Measurements from ENCODE around the gene GSTM5.
"Not testable (repeated sequence)": the region's sequence is repeated elsewhere in the genome, so short reads cannot be mapped to it uniquely, and the experiment has no call there.

The GSTM5 gene

GRCh38 chr1:109687641-109688499 lies 24.2 kb upstream of the GSTM5 start, which contains the start of gene GSTM1:
Gene GSTM1 (plus strand): TSS chr1:109687817. CDS start chr1:109687874, 57 bp downstream.
- H3K27ac ChIP-seq (replicated peaks; ENCODE audit: low read length), result no peak within 1 kb of the TSS
- H2BK120ac ChIP-seq (ENCODE audit: low read depth, low read length), result no peak within 1 kb of the TSS
- peak within 1 kb of the TSS; percentile 91 for H2BK15ac ChIP-seq (ENCODE audit: low read length)
- H2BK5ac ChIP-seq (ENCODE audit: low read length), result no peak within 1 kb of the TSS
- H4K8ac ChIP-seq (ENCODE audit: low read depth, low read length), result peak within 1 kb of the TSS; percentile 70
- H3K18ac ChIP-seq (ENCODE audit: low read length), result peak within 1 kb of the TSS; percentile 98
- H3K4me1 ChIP-seq (ENCODE audit: control insufficient read depth in 2 of 2, insufficient read depth in 1 of 2, low read depth in 1 of 2, low read length in 2 of 2), result peaks cover 0 to 6% of the 10 kb centered on the region in 2 donors
- peak within 1 kb of the TSS; percentile 92 for H3K9ac ChIP-seq (ENCODE audit: low read depth, low read length, poor library complexity)
- H3K4me2 ChIP-seq (ENCODE audit: insufficient read depth, low read length, poor library complexity, severe bottlenecking), result peak within 1 kb of the TSS; percentile 65
- DNase-seq (ENCODE audit: low spot score), result peak; percentile 70
- peak within 1 kb of the TSS; percentile 98 for H3K4ac ChIP-seq (ENCODE audit: low read length)
- peak within 1 kb of the TSS; percentile 80 for H2AFZ ChIP-seq (ENCODE audit: low read length)
- peak within 1 kb of the TSS; percentile 99 for H2BK12ac ChIP-seq (ENCODE audit: low read length)
- H3K36me3 ChIP-seq (replicated peaks in 1 of 2; ENCODE audit: control insufficient read depth in 2 of 2, insufficient read depth in 2 of 2, low read length in 2 of 2), result peaks cover 0 to 4% of the 10 kb centered on the region in 2 donors
- peak within 1 kb of the TSS; percentile 48 to 79 for H3K4me3 ChIP-seq (ENCODE audit: low read length in 2 of 2)
- peak within 1 kb of the TSS; percentile 64 for H4K91ac ChIP-seq (ENCODE audit: low read depth, low read length, poor library complexity)
- H3K23ac ChIP-seq (ENCODE audit: low read depth, low read length, poor library complexity), result peak within 1 kb of the TSS; percentile 44
- H3K9me3 ChIP-seq (replicated peaks in 1 of 2; ENCODE audit: control insufficient read depth in 2 of 2, insufficient read depth in 1 of 2, low read depth in 1 of 2, low read length in 2 of 2), result no peaks in the 10 kb centered on the region
- H3K14ac ChIP-seq (ENCODE audit: low read length), result peak within 1 kb of the TSS; percentile 94
- H2AK5ac ChIP-seq (ENCODE audit: low read depth, low read length), result peak within 1 kb of the TSS; percentile 70
- no CpG with 5 or more reads among the region's 46 CpGs for WGBS, 2 donors (ENCODE audit: extremely low coverage in 2 of 2, insufficient read length in 2 of 2, insufficient replicate concordance in 1 of 2)
- no peaks in the 10 kb centered on the region for H3K79me1 ChIP-seq (ENCODE audit: low read depth, low read length)
- H3K27me3 ChIP-seq (ENCODE audit: control insufficient read depth in 3 of 3, insufficient read depth in 3 of 3, low read depth in 1 of 3, low read length in 3 of 3), result no peaks in the 10 kb centered on the region

GRCh38 chr1:109689844-109690405 lies 22.1 kb upstream of the GSTM5 start:
- H3K36me3 ChIP-seq (replicated peaks in 1 of 2; ENCODE audit: control insufficient read depth in 2 of 2, insufficient read depth in 2 of 2, low read length in 2 of 2), result peaks cover 0 to 4% of the 10 kb centered on the region in 2 donors
- H4K91ac ChIP-seq (ENCODE audit: low read depth, low read length, poor library complexity), result no peak overlapping the region
- H2AFZ ChIP-seq (ENCODE audit: low read length), result no peak overlapping the region
- no peak overlapping the region for H3K4me2 ChIP-seq (ENCODE audit: insufficient read depth, low read length, poor library complexity, severe bottlenecking)
- no peak overlapping the region for H3K18ac ChIP-seq (ENCODE audit: low read length)
- no peak overlapping the region for H2BK120ac ChIP-seq (ENCODE audit: low read depth, low read length)
- peaks cover 0 to 6% of the 10 kb centered on the region in 2 donors for H3K4me1 ChIP-seq (ENCODE audit: control insufficient read depth in 2 of 2, insufficient read depth in 1 of 2, low read depth in 1 of 2, low read length in 2 of 2)
- H3K4ac ChIP-seq (ENCODE audit: low read length), result no peak overlapping the region
- no peak overlapping the region for H2BK15ac ChIP-seq (ENCODE audit: low read length)
- no peak overlapping the region for H3K14ac ChIP-seq (ENCODE audit: low read length)
- no peak overlapping the region for H4K8ac ChIP-seq (ENCODE audit: low read depth, low read length)
- H3K23ac ChIP-seq (ENCODE audit: low read depth, low read length, poor library complexity), result no peak overlapping the region
- H2AK5ac ChIP-seq (ENCODE audit: low read depth, low read length), result no peak overlapping the region
- H3K4me3 ChIP-seq (ENCODE audit: low read length in 2 of 2), result no peak overlapping the region
- no peak overlapping the region for H2BK5ac ChIP-seq (ENCODE audit: low read length)
- H3K27me3 ChIP-seq (ENCODE audit: control insufficient read depth in 3 of 3, insufficient read depth in 3 of 3, low read depth in 1 of 3, low read length in 3 of 3), result no peaks in the 10 kb centered on the region
- no CpG with 5 or more reads among the region's 6 CpGs for WGBS, 2 donors (ENCODE audit: extremely low coverage in 2 of 2, insufficient read length in 2 of 2, insufficient replicate concordance in 1 of 2)
- H3K79me1 ChIP-seq (ENCODE audit: low read depth, low read length), result no peaks in the 10 kb centered on the region
- H2BK12ac ChIP-seq (ENCODE audit: low read length), result no peak overlapping the region
- no peak for DNase-seq (ENCODE audit: low spot score)
- no peak overlapping the region for H3K27ac ChIP-seq (replicated peaks; ENCODE audit: low read length)
- H3K9me3 ChIP-seq (replicated peaks in 1 of 2; ENCODE audit: control insufficient read depth in 2 of 2, insufficient read depth in 1 of 2, low read depth in 1 of 2, low read length in 2 of 2), result no peaks in the 10 kb centered on the region
- H3K9ac ChIP-seq (ENCODE audit: low read depth, low read length, poor library complexity), result no peak overlapping the region

DNA sequence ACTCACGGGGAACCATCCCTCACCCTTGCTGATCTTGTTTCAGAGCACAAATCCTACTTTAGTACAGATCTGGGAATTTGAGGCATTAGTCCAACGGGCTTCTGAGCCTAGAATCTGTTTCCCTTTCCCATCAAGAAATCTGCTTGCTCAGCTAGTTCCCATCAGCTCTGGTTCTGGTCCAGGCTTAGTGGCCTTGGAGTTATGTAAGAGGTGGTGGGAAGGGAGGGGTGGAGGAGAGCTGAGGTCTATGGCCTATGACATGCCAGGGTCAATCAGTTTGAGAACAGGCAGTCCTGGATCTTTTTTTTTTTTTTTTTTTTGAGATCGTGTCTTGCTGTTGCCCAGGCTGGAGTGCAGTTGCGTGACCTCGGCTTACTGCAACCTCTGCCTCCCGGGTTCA lies 20.3 kb upstream of the GSTM5 start:
- H3K23ac ChIP-seq (ENCODE audit: low read depth, low read length, poor library complexity), result no peak overlapping the region
- H3K4ac ChIP-seq (ENCODE audit: low read length), result no peak overlapping the region
- DNase-seq (ENCODE audit: low spot score), result no peak
- peaks cover 0 to 6% of the 10 kb centered on the region in 2 donors for H3K4me1 ChIP-seq (ENCODE audit: control insufficient read depth in 2 of 2, insufficient read depth in 1 of 2, low read depth in 1 of 2, low read length in 2 of 2)
- no peak overlapping the region for H4K91ac ChIP-seq (ENCODE audit: low read depth, low read length, poor library complexity)
- H3K27me3 ChIP-seq (ENCODE audit: control insufficient read depth in 3 of 3, insufficient read depth in 3 of 3, low read depth in 1 of 3, low read length in 3 of 3), result no peaks in the 10 kb centered on the region
- H2BK5ac ChIP-seq (ENCODE audit: low read length), result no peak overlapping the region
- H3K18ac ChIP-seq (ENCODE audit: low read length), result no peak overlapping the region
- no peak overlapping the region for H3K4me3 ChIP-seq (ENCODE audit: low read length in 2 of 2)
- no peak overlapping the region for H2BK12ac ChIP-seq (ENCODE audit: low read length)
- H2AK5ac ChIP-seq (ENCODE audit: low read depth, low read length), result no peak overlapping the region
- H3K27ac ChIP-seq (replicated peaks; ENCODE audit: low read length), result no peak overlapping the region
- H3K4me2 ChIP-seq (ENCODE audit: insufficient read depth, low read length, poor library complexity, severe bottlenecking), result no peak overlapping the region
- no peaks in the 10 kb centered on the region for H3K9me3 ChIP-seq (replicated peaks in 1 of 2; ENCODE audit: control insufficient read depth in 2 of 2, insufficient read depth in 1 of 2, low read depth in 1 of 2, low read length in 2 of 2)
- no peak overlapping the region for H2BK15ac ChIP-seq (ENCODE audit: low read length)
- no CpG with 5 or more reads among the region's 6 CpGs for WGBS, 2 donors (ENCODE audit: extremely low coverage in 2 of 2, insufficient read length in 2 of 2, insufficient replicate concordance in 1 of 2)
- H3K79me1 ChIP-seq (ENCODE audit: low read depth, low read length), result no peaks in the 10 kb centered on the region
- H4K8ac ChIP-seq (ENCODE audit: low read depth, low read length), result no peak overlapping the region
- H2AFZ ChIP-seq (ENCODE audit: low read length), result no peak overlapping the region
- no peak overlapping the region for H2BK120ac ChIP-seq (ENCODE audit: low read depth, low read length)
- H3K14ac ChIP-seq (ENCODE audit: low read length), result no peak overlapping the region
- H3K36me3 ChIP-seq (replicated peaks in 1 of 2; ENCODE audit: control insufficient read depth in 2 of 2, insufficient read depth in 2 of 2, low read length in 2 of 2), result peaks cover 0 to 4% of the 10 kb centered on the region in 2 donors
- H3K9ac ChIP-seq (ENCODE audit: low read depth, low read length, poor library complexity), result no peak overlapping the region

GRCh38 chr1:109694400-109694799 lies 17.7 kb upstream of the GSTM5 start:
- not testable (repeated sequence) for H3K18ac ChIP-seq (ENCODE audit: low read length); H3K4me1 ChIP-seq (ENCODE audit: control insufficient read depth in 2 of 2, insufficient read depth in 1 of 2, low read depth in 1 of 2, low read length in 2 of 2); H2BK15ac ChIP-seq (ENCODE audit: low read length); H3K4me3 ChIP-seq (ENCODE audit: low read length in 2 of 2); H2BK12ac ChIP-seq (ENCODE audit: low read length); H4K91ac ChIP-seq (ENCODE audit: low read depth, low read length, poor library complexity); H3K9ac ChIP-seq (ENCODE audit: low read depth, low read length, poor library complexity); H2BK120ac ChIP-seq (ENCODE audit: low read depth, low read length); H2AK5ac ChIP-seq (ENCODE audit: low read depth, low read length); H3K27me3 ChIP-seq (ENCODE audit: control insufficient read depth in 3 of 3, insufficient read depth in 3 of 3, low read depth in 1 of 3, low read length in 3 of 3); H4K8ac ChIP-seq (ENCODE audit: low read depth, low read length); H3K27ac ChIP-seq (replicated peaks; ENCODE audit: low read length); DNase-seq (ENCODE audit: low spot score); H2AFZ ChIP-seq (ENCODE audit: low read length); H3K4ac ChIP-seq (ENCODE audit: low read length); H2BK5ac ChIP-seq (ENCODE audit: low read length); H3K23ac ChIP-seq (ENCODE audit: low read depth, low read length, poor library complexity); H3K79me1 ChIP-seq (ENCODE audit: low read depth, low read length); H3K14ac ChIP-seq (ENCODE audit: low read length); H3K36me3 ChIP-seq (replicated peaks in 1 of 2; ENCODE audit: control insufficient read depth in 2 of 2, insufficient read depth in 2 of 2, low read length in 2 of 2); H3K9me3 ChIP-seq (replicated peaks in 1 of 2; ENCODE audit: control insufficient read depth in 2 of 2, insufficient read depth in 1 of 2, low read depth in 1 of 2, low read length in 2 of 2); H3K4me2 ChIP-seq (ENCODE audit: insufficient read depth, low read length, poor library complexity, severe bottlenecking)
- WGBS, 2 donors (ENCODE audit: extremely low coverage in 2 of 2, insufficient read length in 2 of 2, insufficient replicate concordance in 1 of 2), result no CpG with 5 or more reads among the region's 5 CpGs

Data from neuronal stem cell (in vitro differentiated cells).